GM23248 (cell line): ENCODE measurements around the gene ERICH6.

Experiments used
- EZH2 ChIP-seq: fragments of 200-600 bp; sonication (generic); IDR thresholded peaks from 2 replicates; pipeline ENCODE4 v1.6.1; 2018; ENCODE audit warnings: antibody characterized with exemption, mild to moderate bottlenecking; ENCODE audit not compliant: insufficient read depth, poor library complexity, severe bottlenecking
- EZH2phosphoT487 ChIP-seq: fragments of 200-600 bp; sonication (generic); IDR thresholded peaks from 2 replicates; pipeline ENCODE4 v1.6.1; 2018; ENCODE audit warnings: antibody characterized with exemption, moderate library complexity, mild to moderate bottlenecking, low read depth; ENCODE audit not compliant: insufficient read depth

DNA sequence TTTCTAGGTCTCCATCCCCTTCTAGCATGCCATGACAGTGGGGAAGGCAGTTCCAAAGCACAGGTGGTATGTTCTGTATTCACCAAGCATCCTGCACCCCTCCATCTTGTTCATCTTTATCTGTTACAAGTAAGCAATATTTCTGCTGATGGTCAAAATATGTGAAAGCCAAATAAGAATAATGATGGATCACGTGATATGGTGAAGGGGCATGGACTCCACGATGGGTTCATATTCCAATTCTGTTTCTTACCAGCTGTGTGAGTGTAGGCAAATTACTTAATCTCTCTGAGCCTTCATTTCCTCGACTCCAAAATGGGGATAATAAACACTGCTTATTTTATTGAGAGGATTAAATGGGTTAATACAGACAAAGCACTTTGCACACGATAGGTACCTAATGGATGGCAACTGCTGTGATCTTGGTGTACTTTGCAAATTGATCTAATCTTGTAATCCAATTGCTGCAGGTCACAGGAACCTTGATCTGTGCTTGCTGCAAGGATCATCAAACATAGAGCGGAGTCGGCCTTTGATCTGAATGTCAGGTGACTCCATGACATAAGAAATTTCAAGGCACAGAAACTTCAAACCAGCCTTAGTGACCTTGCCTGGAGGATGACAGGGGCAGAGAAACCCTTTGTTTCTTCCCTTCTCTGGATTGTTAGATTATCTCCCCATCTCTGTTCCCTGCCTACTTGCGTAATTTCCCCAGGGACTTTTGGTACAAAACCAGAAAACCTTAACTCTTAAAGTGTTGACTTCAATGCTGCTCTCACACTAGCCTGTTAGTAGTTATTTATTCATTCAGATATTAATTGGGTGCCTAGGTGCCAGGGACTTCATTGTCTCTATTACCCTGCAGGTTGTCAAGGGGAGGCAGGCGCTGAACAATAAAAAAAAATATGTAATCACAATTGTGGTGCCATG lies 33.4 kb upstream of the ERICH6 start:
- no peak for TF ChIP-seq EZH2phosphoT487
- TF ChIP-seq EZH2: no peak
